T-cell (primary cell): Measurements from ENCODE around the gene MUC2. TPM values are rescaled to one million over a fixed set of nuclear protein-coding genes. Genes with fewer than 3 reads are reported as not detected.

Experiments
- ATAC-seq, 4 experiments: fragments of 200-7000 bp in 3 of 4; fragments of 150-1000 bp in 1 of 4; cut with Tn5 transposase; replicated peaks in 1 of 4; 1 replicate in 3 of 4; 2 replicates in 1 of 4; pipeline ENCODE4 v1.10.0; 2021; ENCODE audit warnings: moderate library complexity in 3 of 4, mild to moderate bottlenecking in 2 of 4, moderate number of reproducible peaks in 1 of 4
- CTCF ChIA-PET, 2 donors: fragments of 300-600 bp; sonication (Branson Sonifier 250); formaldehyde crosslinking; loops; one replicate each; lab custom pipeline; 2022; ENCODE audit warnings: antibody characterized with exemption in 2 of 2; lab: Charles Lee
- POLR2A ChIA-PET, 2 donors: fragments of 300-600 bp; sonication (Branson Sonifier 250); formaldehyde crosslinking; loops; one replicate each; lab custom pipeline; 2022; ENCODE audit warnings: antibody characterized with exemption in 2 of 2; lab: Charles Lee
- DNase-seq, 35 experiments: peaks; one replicate each; pipeline versions ENCODE4 v3.0.0 to v3.0.0-alpha.2; 2013 to 2023
- H3K27ac ChIP-seq: one replicate; pipeline ENCODE4 v1.5.1; 2013; ENCODE audit warnings: low read length
- H3K27me3 ChIP-seq, 2 experiments: replicated peaks in 1 of 2; 1 replicate in 1 of 2; 2 replicates in 1 of 2; pipeline versions ENCODE4 v1.6.1 to v1.7.0; 2013; ENCODE audit warnings: low read length in 1 of 2, mixed read lengths in 1 of 2; ENCODE audit not compliant: control insufficient read depth in 2 of 2, insufficient read depth in 2 of 2; ENCODE audit errors: extremely low read depth in 1 of 2
- H3K36me3 ChIP-seq, 2 donors: 1 replicate in 1 of 2; 2 replicates in 1 of 2; pipeline versions ENCODE4 v1.6.1 to v1.7.0; 2013; ENCODE audit warnings: low read length in 1 of 2; ENCODE audit not compliant: control insufficient read depth in 2 of 2, insufficient read depth in 1 of 2; ENCODE audit errors: extremely low read depth in 1 of 2
- H3K4me1 ChIP-seq, 2 experiments: 1 replicate in 1 of 2; 2 replicates in 1 of 2; pipeline versions ENCODE4 v1.6.1 to v1.7.0; 2013; ENCODE audit warnings: low read length in 2 of 2, mixed read lengths in 1 of 2; ENCODE audit not compliant: insufficient read depth in 2 of 2, control insufficient read depth in 1 of 2; ENCODE audit errors: extremely low read depth in 1 of 2
- H3K4me3 ChIP-seq, 2 donors: 1 replicate in 1 of 2; 2 replicates in 1 of 2; pipeline versions ENCODE4 v1.5.1 to v1.7.0; 2013; ENCODE audit warnings: mild to moderate bottlenecking in 2 of 2, low read length in 1 of 2, moderate library complexity in 1 of 2; ENCODE audit not compliant: control insufficient read depth in 1 of 2; ENCODE audit errors: extremely low read depth in 1 of 2
- H3K9me3 ChIP-seq: 2 replicates; pipeline ENCODE4 v1.7.0; 2013
- H3K27ac Mint-ChIP-seq, 2 donors: one replicate each; pipeline ENCODE4 v1.8.0; 2020 to 2021; ENCODE audit warnings: mild to moderate bottlenecking in 2 of 2, mixed read lengths in 2 of 2
- H3K27me3 Mint-ChIP-seq, 2 donors: one replicate each; pipeline ENCODE4 v1.8.0; 2021 to 2022; ENCODE audit warnings: mixed read lengths in 2 of 2
- H3K36me3 Mint-ChIP-seq: one replicate; pipeline ENCODE4 v1.8.0; 2021; ENCODE audit warnings: mixed read lengths
- H3K4me1 Mint-ChIP-seq, 3 donors: one replicate each; pipeline ENCODE4 v1.8.0; 2020 to 2022; ENCODE audit warnings: mixed read lengths in 3 of 3, mild to moderate bottlenecking in 1 of 3
- H3K4me3 Mint-ChIP-seq, 3 donors: one replicate each; pipeline ENCODE4 v1.8.0; 2020 to 2022; ENCODE audit warnings: mild to moderate bottlenecking in 3 of 3, mixed read lengths in 3 of 3, moderate library complexity in 3 of 3
- H3K9me3 Mint-ChIP-seq, 3 donors: one replicate each; pipeline ENCODE4 v1.8.0; 2020 to 2022; ENCODE audit warnings: mixed read lengths in 3 of 3
- WGBS: methylation state at CpG from one replicate; pipeline ENCODE4 v1.1.5; 2013; ENCODE audit warnings: missing lambda C conversion rate; ENCODE audit not compliant: insufficient coverage; 5-methylcytosine and 5-hydroxymethylcytosine counted together
- total RNA-seq, 35 experiments: library from RNA in 6 of 35; stranded (reverse) in 6 of 35; fragments of 120-200 nt in 1 of 35; gene quantifications; one replicate each; pipeline versions ENCODE4 v1.2.1 to v1.2.4 and lab custom pipeline; 2013 to 2026

Gene MUC2
- total RNA-seq, 5 donors from 2014 or later (not counting 1 experiment from before 2014, with no cell fraction given) = 0.12 to 1.4 (median 0.53) TPM; not detected in 2

- ATAC-seq (no peak), DNase-seq (peak in 1 of 35 experiments; percentile 17)
- WGBS = 55% methylated on average over 14 of the region's 15 CpGs
- H3K4me1 ChIP-seq = no peaks in the 10 kb centered on the region
- CTCF ChIA-PET = no interaction called here
- POLR2A ChIA-PET = no interaction called here
- H3K27me3 ChIP-seq = peaks cover 0 to 49% of the 10 kb centered on the region in 2 experiments
- H3K9me3 ChIP-seq = no peaks in the 10 kb centered on the region
- H3K9me3 Mint-ChIP-seq = peaks cover 0 to 5% (median 4%) of the 10 kb centered on the region in 3 donors
- H3K27ac ChIP-seq = no peak overlapping the region
- H3K27ac Mint-ChIP-seq = no peak overlapping the region
- peaks cover 12 to 16% (median 12%) of the 10 kb centered on the region in 3 donors for H3K4me1 Mint-ChIP-seq
- H3K36me3 Mint-ChIP-seq = no peaks in the 10 kb centered on the region
- no peak overlapping the region for H3K4me3 Mint-ChIP-seq
- no peak overlapping the region for H3K4me3 ChIP-seq
- no peaks in the 10 kb centered on the region for H3K36me3 ChIP-seq
- peaks cover 12 to 33% of the 10 kb centered on the region in 2 donors for H3K27me3 Mint-ChIP-seq
Observed at GRCh38 chr11:1059759-1060158, 14.9 kb upstream of the MUC2 start.

- 89% methylated on average over 11 of the region's 16 CpGs for WGBS
- Histone ChIP-seq H3K27ac (no peak overlapping the region), H3K9me3 (no peaks in the 10 kb centered on the region), H3K36me3 (no peaks in the 10 kb centered on the region), H3K27me3 (peaks cover 0 to 48% of the 10 kb centered on the region in 2 experiments), H3K4me3 (no peak overlapping the region), H3K4me1 (no peaks in the 10 kb centered on the region)
- ATAC-seq (no peak), DNase-seq (peak in 1 of 35 experiments; percentile 16)
- Mint-ChIP-seq H3K4me1 (peaks cover 12 to 16% (median 12%) of the 10 kb centered on the region in 3 donors), H3K27me3 (peaks cover 12 to 31% of the 10 kb centered on the region in 2 donors), H3K4me3 (no peak overlapping the region), H3K36me3 (no peaks in the 10 kb centered on the region), H3K9me3 (peaks cover 0 to 5% (median 4%) of the 10 kb centered on the region in 3 donors), H3K27ac (no peak overlapping the region)
- POLR2A ChIA-PET = no interaction called here
- CTCF ChIA-PET = no interaction called here
Observed at GRCh38 chr11:1060410-1060809, 14.3 kb upstream of the MUC2 start.

GRCh38 chr11:1060852-1061616 lies 13.6 kb upstream of the MUC2 start:
- ChIA-PET CTCF (no interaction called here), POLR2A (no interaction called here)
- Histone ChIP-seq H3K4me3 (no peak overlapping the region), H3K27ac (no peak overlapping the region), H3K4me1 (no peaks in the 10 kb centered on the region), H3K36me3 (no peaks in the 10 kb centered on the region), H3K27me3 (peaks cover 0 to 47% of the 10 kb centered on the region in 2 experiments), H3K9me3 (no peaks in the 10 kb centered on the region)
- H3K27ac Mint-ChIP-seq = no peak overlapping the region
- ATAC-seq (no peak), DNase-seq (no peak)
- peaks cover 0 to 5% (median 4%) of the 10 kb centered on the region in 3 donors for H3K9me3 Mint-ChIP-seq
- peaks cover 16 to 31% of the 10 kb centered on the region in 2 donors for H3K27me3 Mint-ChIP-seq
- H3K36me3 Mint-ChIP-seq = no peaks in the 10 kb centered on the region
- 85% methylated on average over 8 of the region's 18 CpGs for WGBS
- H3K4me3 Mint-ChIP-seq = no peak overlapping the region
- peaks cover 12 to 16% (median 12%) of the 10 kb centered on the region in 3 donors for H3K4me1 Mint-ChIP-seq

- H3K27me3 ChIP-seq = peaks cover 0 to 41% of the 10 kb centered on the region in 2 experiments
- Mint-ChIP-seq H3K27ac (no peak overlapping the region), H3K36me3 (no peaks in the 10 kb centered on the region), H3K4me3 (no peak overlapping the region), H3K9me3 (peaks cover 0 to 5% (median 4%) of the 10 kb centered on the region in 3 donors), H3K27me3 (peaks cover 20 to 33% of the 10 kb centered on the region in 2 donors), H3K4me1 (peaks cover 12 to 16% (median 12%) of the 10 kb centered on the region in 3 donors)
- no peaks in the 10 kb centered on the region for H3K9me3 ChIP-seq
- WGBS = 100% methylated on average over 1 of the region's 9 CpGs
- no peaks in the 10 kb centered on the region for H3K4me1 ChIP-seq
- ChIA-PET POLR2A (no interaction called here), CTCF (no interaction called here)
- no peak for ATAC-seq
- H3K36me3 ChIP-seq = no peaks in the 10 kb centered on the region
- no peak overlapping the region for H3K27ac ChIP-seq
- DNase-seq = peak in 1 of 35 experiments; percentile 17
- no peak overlapping the region for H3K4me3 ChIP-seq
Observed at GRCh38 chr11:1062075-1062820, 12.4 kb upstream of the MUC2 start.

- no peak overlapping the region for H3K4me3 Mint-ChIP-seq
- no peak overlapping the region for H3K27ac Mint-ChIP-seq
- H3K4me1 Mint-ChIP-seq = peaks cover 12 to 16% (median 12%) of the 10 kb centered on the region in 3 donors
- no peaks in the 10 kb centered on the region for H3K9me3 ChIP-seq
- peaks cover 20 to 24% of the 10 kb centered on the region in 2 donors for H3K27me3 Mint-ChIP-seq
- H3K27me3 ChIP-seq = peaks cover 0 to 30% of the 10 kb centered on the region in 2 experiments
- whole genome bisulfite sequencing = 55% methylated on average over 2 of the region's 3 CpGs
- no peaks in the 10 kb centered on the region for H3K4me1 ChIP-seq
- no peak overlapping the region for H3K27ac ChIP-seq
- DNase-seq (no peak), ATAC-seq (no peak)
- no peaks in the 10 kb centered on the region for H3K36me3 Mint-ChIP-seq
- no peak overlapping the region for H3K4me3 ChIP-seq
- ChIA-PET CTCF (no interaction called here), POLR2A (no interaction called here)
- no peaks in the 10 kb centered on the region for H3K36me3 ChIP-seq
- H3K9me3 Mint-ChIP-seq = peaks cover 0 to 5% (median 4%) of the 10 kb centered on the region in 3 donors
Observed at GRCh38 chr11:1064167-1064566, 10.5 kb upstream of the MUC2 start.

GRCh38 chr11:1067812-1068496 lies 6.7 kb upstream of the MUC2 start:
- Mint-ChIP-seq H3K36me3 (no peaks in the 10 kb centered on the region), H3K4me1 (peaks cover 7% of the 10 kb centered on the region in 3 donors), H3K4me3 (no peak overlapping the region), H3K27me3 (peaks cover 11 to 29% of the 10 kb centered on the region in 2 donors), H3K9me3 (no peaks in the 10 kb centered on the region), H3K27ac (no peak overlapping the region)
- ATAC-seq (no peak), DNase-seq (no peak)
- H3K27ac ChIP-seq = no peak overlapping the region
- no peak overlapping the region for H3K4me3 ChIP-seq
- no peaks in the 10 kb centered on the region for H3K36me3 ChIP-seq
- no CpG with 5 or more reads among the region's 8 CpGs for WGBS
- H3K27me3 ChIP-seq = peaks cover 0 to 32% of the 10 kb centered on the region in 2 experiments
- no peaks in the 10 kb centered on the region for H3K9me3 ChIP-seq
- ChIA-PET CTCF (no interaction called here), POLR2A (no interaction called here)
- no peaks in the 10 kb centered on the region for H3K4me1 ChIP-seq
